ENCODE results near the gene METTL23. TPM values are rescaled to one million over a fixed set of nuclear protein-coding genes. Genes with fewer than 3 reads are reported as not detected.

The METTL23 gene
- polyA plus RNA-seq, 3 donors, result 37.9 to 71.3 (median 56.5) TPM

DNA sequence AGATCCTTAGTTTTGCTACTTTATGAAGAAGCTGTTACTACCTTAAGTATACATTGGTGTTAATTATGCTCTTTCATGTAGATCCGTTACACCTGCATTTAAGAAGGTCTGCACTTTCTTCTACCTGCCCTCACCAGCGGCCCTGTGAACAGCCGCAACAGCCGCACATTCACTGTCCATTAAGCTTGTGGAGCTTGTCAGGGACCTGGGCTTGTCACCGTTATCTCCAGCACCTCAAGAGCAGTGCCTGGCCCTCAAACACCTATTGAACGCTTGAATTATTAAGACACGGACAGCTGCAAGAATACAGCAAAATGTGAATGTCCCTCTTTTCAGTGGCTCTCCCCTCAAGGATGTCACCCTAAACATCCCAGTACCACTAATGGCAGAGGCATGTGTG, 12.9 kb upstream of the METTL23 start:
- Histone ChIP-seq H3K4me1 (ENCODE audit: control insufficient read depth in 1 of 2, insufficient read depth in 2 of 2, low read length in 2 of 2) (peaks cover 41 to 45% of the 10 kb centered on the region in 2 donors), H3K36me3 (replicated peaks in 1 of 2; ENCODE audit: control insufficient read depth in 1 of 2, insufficient read depth in 2 of 2, low read length in 2 of 2) (peaks cover 35 to 56% of the 10 kb centered on the region in 2 donors), H2AFZ (ENCODE audit: insufficient read depth, low read depth, low read length, poor library complexity, severe bottlenecking) (no peak overlapping the region), H4K20me1 (ENCODE audit: insufficient read depth, low read length) (peaks cover 51% of the 10 kb centered on the region), H3K9me3 (replicated peaks in 1 of 2; ENCODE audit: control insufficient read depth in 1 of 2, insufficient read depth in 1 of 2, low read length in 2 of 2) (no peaks in the 10 kb centered on the region), H3K79me2 (ENCODE audit: insufficient read depth, low read length) (peaks cover 3% of the 10 kb centered on the region), H3K27me3 (ENCODE audit: control insufficient read depth in 2 of 2, insufficient read depth in 2 of 2, low read length in 2 of 2) (peaks cover 8 to 17% of the 10 kb centered on the region in 2 donors), H3K9ac (ENCODE audit: insufficient read depth, low read length, poor library complexity, severe bottlenecking) (no peak overlapping the region), H3K4me3 (replicated peaks in 1 of 3; ENCODE audit: low read depth in 2 of 3, low read length in 3 of 3) (no peak overlapping the region), H3K4me2 (replicated peaks; ENCODE audit: extremely low read depth, low read length, poor library complexity, severe bottlenecking) (no peak overlapping the region), H3K27ac (ENCODE audit: low read depth in 1 of 2, low read length in 2 of 2) (no peak overlapping the region)
- 97% methylated on average over 5 of the region's 7 CpGs for WGBS (ENCODE audit: insufficient coverage)
- TF ChIP-seq, protein P1, sequence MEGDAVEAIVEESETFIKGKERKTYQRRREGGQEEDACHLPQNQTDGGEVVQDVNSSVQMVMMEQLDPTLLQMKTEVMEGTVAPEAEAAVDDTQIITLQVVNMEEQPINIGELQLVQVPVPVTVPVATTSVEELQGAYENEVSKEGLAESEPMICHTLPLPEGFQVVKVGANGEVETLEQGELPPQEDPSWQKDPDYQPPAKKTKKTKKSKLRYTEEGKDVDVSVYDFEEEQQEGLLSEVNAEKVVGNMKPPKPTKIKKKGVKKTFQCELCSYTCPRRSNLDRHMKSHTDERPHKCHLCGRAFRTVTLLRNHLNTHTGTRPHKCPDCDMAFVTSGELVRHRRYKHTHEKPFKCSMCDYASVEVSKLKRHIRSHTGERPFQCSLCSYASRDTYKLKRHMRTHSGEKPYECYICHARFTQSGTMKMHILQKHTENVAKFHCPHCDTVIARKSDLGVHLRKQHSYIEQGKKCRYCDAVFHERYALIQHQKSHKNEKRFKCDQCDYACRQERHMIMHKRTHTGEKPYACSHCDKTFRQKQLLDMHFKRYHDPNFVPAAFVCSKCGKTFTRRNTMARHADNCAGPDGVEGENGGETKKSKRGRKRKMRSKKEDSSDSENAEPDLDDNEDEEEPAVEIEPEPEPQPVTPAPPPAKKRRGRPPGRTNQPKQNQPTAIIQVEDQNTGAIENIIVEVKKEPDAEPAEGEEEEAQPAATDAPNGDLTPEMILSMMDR (IDR thresholded peaks at IDR 0.05), result no peak
- no peak for DNase-seq
- H3K9me3 Mint-ChIP-seq, result peaks cover 0 to 8% (median 2%) of the 10 kb centered on the region in 7 donors
- peak overlapping the region in 2 of 7 donors; percentile 44 to 77 for H3K27ac Mint-ChIP-seq
- H3K36me3 Mint-ChIP-seq, result peaks cover 48 to 60% of the 10 kb centered on the region in 2 donors
- peaks cover 41% of the 10 kb centered on the region for H3K4me1 Mint-ChIP-seq
- H3K4me3 Mint-ChIP-seq, result no peak overlapping the region
- peaks cover 20 to 27% (median 22%) of the 10 kb centered on the region in 3 donors for H3K27me3 Mint-ChIP-seq (ENCODE audit: low read depth in 3 of 3)
- intact Hi-C loops (cut with micrococcal nuclease), result loop anchor here in 1 of 2 donors (2.0 to 10.0 kb wide), 2 partner anchors 39 to 209 kb away; partner anchors contain the start of gene RHBDF2

GRCh38 chr17:76714336-76714735, 12.3 kb upstream of the METTL23 start:
- Histone ChIP-seq H3K4me1 (ENCODE audit: control insufficient read depth in 1 of 2, insufficient read depth in 2 of 2, low read length in 2 of 2) (peaks cover 41 to 45% of the 10 kb centered on the region in 2 donors), H3K27ac (ENCODE audit: low read depth in 1 of 2, low read length in 2 of 2) (no peak overlapping the region), H3K4me2 (replicated peaks; ENCODE audit: extremely low read depth, low read length, poor library complexity, severe bottlenecking) (no peak overlapping the region), H3K79me2 (ENCODE audit: insufficient read depth, low read length) (peaks cover 3% of the 10 kb centered on the region), H3K27me3 (ENCODE audit: control insufficient read depth in 2 of 2, insufficient read depth in 2 of 2, low read length in 2 of 2) (peaks cover 8 to 16% of the 10 kb centered on the region in 2 donors), H3K9me3 (replicated peaks in 1 of 2; ENCODE audit: control insufficient read depth in 1 of 2, insufficient read depth in 1 of 2, low read length in 2 of 2) (no peaks in the 10 kb centered on the region), H2AFZ (ENCODE audit: insufficient read depth, low read depth, low read length, poor library complexity, severe bottlenecking) (no peak overlapping the region), H3K4me3 (replicated peaks in 1 of 3; ENCODE audit: low read depth in 2 of 3, low read length in 3 of 3) (no peak overlapping the region), H3K9ac (ENCODE audit: insufficient read depth, low read length, poor library complexity, severe bottlenecking) (no peak overlapping the region), H3K36me3 (replicated peaks in 1 of 2; ENCODE audit: control insufficient read depth in 1 of 2, insufficient read depth in 2 of 2, low read length in 2 of 2) (peaks cover 41 to 62% of the 10 kb centered on the region in 2 donors), H4K20me1 (ENCODE audit: insufficient read depth, low read length) (peaks cover 55% of the 10 kb centered on the region)
- intact Hi-C loops (cut with micrococcal nuclease), result loop anchor here in 1 of 2 donors (2.0 to 10.0 kb wide), 2 partner anchors 40 to 210 kb away; partner anchors contain the start of gene RHBDF2
- TF ChIP-seq, protein P1 (IDR thresholded peaks at IDR 0.05), result no peak
- Mint-ChIP-seq H3K4me3 (no peak overlapping the region), H3K27ac (peak overlapping the region in 5 of 7 donors; percentile 15 to 77 (median 56)), H3K4me1 (peaks cover 41% of the 10 kb centered on the region), H3K9me3 (peaks cover 0 to 8% (median 2%) of the 10 kb centered on the region in 7 donors), H3K36me3 (peaks cover 52 to 65% of the 10 kb centered on the region in 2 donors), H3K27me3 (ENCODE audit: low read depth in 3 of 3) (peaks cover 16 to 23% (median 17%) of the 10 kb centered on the region in 3 donors)
- no CpG with 5 or more reads among the region's 5 CpGs for WGBS (ENCODE audit: insufficient coverage)
- no peak for DNase-seq

All from CD14-positive monocyte (primary cell).